SK-N-SH (cell line): ENCODE results near the gene ZC3H12C. TPM values are rescaled to one million over a fixed set of nuclear protein-coding genes. Genes with fewer than 3 reads are reported as not detected.

ENCODE experiments used
- CTCF ChIA-PET: fragments of 300-600, 350-600 bp; formaldehyde crosslinking; extraction: SDS; loops from one replicate; lab custom pipeline; 2021; lab: Yijun Ruan, JAX
- POLR2A ChIA-PET: fragments of 350-600 bp; sonication (Branson Sonifier 250); formaldehyde crosslinking; extraction: SDS; loops from one replicate; lab custom pipeline; 2020; ENCODE audit warnings: antibody characterized with exemption, inconsistent platforms; lab: Yijun Ruan, JAX
- DNase-seq: peaks from one replicate; pipeline ENCODE4 v3.0.0; 2012
- H2AFZ ChIP-seq: fragments of 200-600 bp; sonication (generic); 2 replicates; pipeline ENCODE4 v1.8.1; 2016; ENCODE audit warnings: antibody characterized with exemption, mild to moderate bottlenecking, low read depth
- H3F3A ChIP-seq: fragments of 200-600 bp; sonication (generic); replicated peaks from 2 replicates; pipeline ENCODE3; 2016; ENCODE audit warnings: antibody characterized with exemption, mild to moderate bottlenecking; ENCODE audit not compliant: insufficient read depth
- H3K27ac ChIP-seq, 2 experiments: fragments of 200-500 bp in 1 of 2; fragments of 200-600 bp in 1 of 2; sonication (Bioruptor generic) in 1 of 2; sonication (generic), shearing (Covaris generic) in 1 of 2; 2 replicates each; pipeline versions ENCODE4 v1.5.1 to v1.6.1; 2014 to 2016; ENCODE audit warnings: low read depth in 2 of 2, inconsistent platforms in 1 of 2, low read length in 1 of 2, mild to moderate bottlenecking in 1 of 2, mixed read lengths in 1 of 2
- H3K27me3 ChIP-seq: fragments of 200-600 bp; sonication (generic), shearing (Covaris generic); 2 replicates; pipeline ENCODE4 v1.6.1; 2016; ENCODE audit warnings: mixed run types; ENCODE audit not compliant: insufficient read depth
- H3K36me3 ChIP-seq, 2 experiments: fragments of 200-500 bp in 1 of 2; fragments of 200-600 bp in 1 of 2; sonication (Bioruptor generic) in 1 of 2; sonication (generic) in 1 of 2; replicated peaks in 1 of 2; 2 replicates each; pipeline versions ENCODE3 to v1.5.1; 2014 to 2016; ENCODE audit warnings: low read length in 1 of 2, mild to moderate bottlenecking in 1 of 2; ENCODE audit not compliant: insufficient read depth in 2 of 2, control insufficient read depth in 1 of 2
- H3K4me1 ChIP-seq, 2 experiments: fragments of 200-500 bp in 1 of 2; fragments of 200-600 bp in 1 of 2; sonication (Bioruptor generic) in 1 of 2; sonication (generic), shearing (Covaris generic) in 1 of 2; 2 replicates each; pipeline versions ENCODE4 v1.5.1 to v1.6.1; 2014 to 2016; ENCODE audit warnings: low read depth in 1 of 2, low read length in 1 of 2, mixed run types in 1 of 2; ENCODE audit not compliant: insufficient read depth in 2 of 2, control insufficient read depth in 1 of 2
- H3K4me2 ChIP-seq: fragments of 200-600 bp; sonication (generic), shearing (Covaris generic); 2 replicates; pipeline ENCODE4 v1.6.1; 2017; ENCODE audit warnings: mixed run types
- H3K4me3 ChIP-seq, 2 experiments: fragments of 200-500 bp in 1 of 2; fragments of 200-600 bp in 1 of 2; sonication (Bioruptor generic) in 1 of 2; sonication (generic), shearing (Covaris generic) in 1 of 2; 2 replicates each; pipeline versions ENCODE4 v1.5.1 to v1.8.1; 2014 to 2016; ENCODE audit warnings: low read depth in 2 of 2, inconsistent platforms in 1 of 2, low read length in 1 of 2, mild to moderate bottlenecking in 1 of 2, mixed read lengths in 1 of 2, moderate library complexity in 1 of 2
- H3K79me2 ChIP-seq: fragments of 200-600 bp; sonication (generic); 2 replicates; pipeline ENCODE4 v1.8.1; 2017; ENCODE audit warnings: mild to moderate bottlenecking; ENCODE audit not compliant: insufficient read depth
- H3K9ac ChIP-seq: fragments of 200-600 bp; sonication (generic); 2 replicates; pipeline ENCODE4 v1.6.1; 2017; ENCODE audit warnings: mixed run types
- H3K9me2 ChIP-seq: fragments of 200-600 bp; sonication (generic); 2 replicates; pipeline ENCODE4 v1.6.1; 2017; ENCODE audit warnings: mixed run types
- H3K9me3 ChIP-seq: fragments of 200-600 bp; sonication (generic); 2 replicates; pipeline ENCODE4 v1.6.1; 2017; ENCODE audit warnings: mixed run types, mild to moderate bottlenecking, moderate library complexity
- H4K20me1 ChIP-seq: fragments of 200-600 bp; sonication (generic); 2 replicates; pipeline ENCODE4 v1.6.1; 2017; ENCODE audit warnings: mild to moderate bottlenecking, mixed run types; ENCODE audit not compliant: insufficient read depth
- CHD2 ChIP-seq: fragments of 150-350 bp; IDR thresholded peaks from 2 replicates; pipeline ENCODE4 v1.6.1; 2018; ENCODE audit warnings: low read length; ENCODE audit not compliant: partially characterized antibody
- EP300 ChIP-seq, 2 experiments: IDR thresholded peaks; 2 replicates each; pipeline versions ENCODE4 v1.4.0 to v1.6.1; 2012; ENCODE audit warnings: borderline replicate concordance in 1 of 2, low read depth in 1 of 2, low read length in 1 of 2
- EZH2phosphoT487 ChIP-seq: fragments of 200-600 bp; sonication (generic); IDR thresholded peaks from 2 replicates; pipeline ENCODE4 v1.6.1; 2017; ENCODE audit warnings: low read depth, mixed run types, mild to moderate bottlenecking, antibody characterized with exemption, moderate library complexity, borderline replicate concordance
- FOXJ3 ChIP-seq: sonication (generic); formaldehyde crosslinking; IDR thresholded peaks from 2 replicates; pipeline ENCODE4 v1.5.1; 2020; ENCODE audit warnings: mild to moderate bottlenecking, missing genetic modification reagents
- FOXM1 ChIP-seq: IDR thresholded peaks from 2 replicates; pipeline ENCODE4 v1.4.0; 2012; ENCODE audit warnings: low read depth, mild to moderate bottlenecking
- GABPA ChIP-seq: IDR thresholded peaks from 2 replicates; pipeline ENCODE4 v1.4.0; 2012; ENCODE audit warnings: low read depth, mild to moderate bottlenecking
- GATA2 ChIP-seq: sonication (generic); formaldehyde crosslinking; IDR thresholded peaks from 2 replicates; pipeline ENCODE4 v1.5.0; 2020; ENCODE audit warnings: mild to moderate bottlenecking, missing genetic modification reagents
- MEF2A ChIP-seq: IDR thresholded peaks from 2 replicates; pipeline ENCODE4 v1.4.0; 2012; ENCODE audit warnings: low read depth, borderline replicate concordance
- MXI1 ChIP-seq: IDR thresholded peaks from 2 replicates; pipeline ENCODE4 v1.6.1; 2012; ENCODE audit warnings: mild to moderate bottlenecking, low read depth, low read length, improper control_type of control experiment
- NFIC ChIP-seq: IDR thresholded peaks from 2 replicates; pipeline ENCODE4 v1.4.0; 2012; ENCODE audit warnings: borderline replicate concordance
- PBX3 ChIP-seq: IDR thresholded peaks from 2 replicates; pipeline ENCODE4; 2012
- POLR2AphosphoS5 ChIP-seq: IDR thresholded peaks from 2 replicates; pipeline ENCODE4 v1.6.1; 2012; ENCODE audit warnings: low read depth, low read length
- RAD21 ChIP-seq: IDR thresholded peaks from 2 replicates; pipeline ENCODE4 v1.6.1; 2012; ENCODE audit warnings: mild to moderate bottlenecking, low read length
- RCOR1 ChIP-seq: fragments of 150-350 bp; IDR thresholded peaks from 2 replicates; pipeline ENCODE4 v1.6.1; 2017; ENCODE audit warnings: antibody characterized with exemption, low read length
- RFX5 ChIP-seq: IDR thresholded peaks from 2 replicates; pipeline ENCODE4 v1.6.1; 2012; ENCODE audit warnings: mild to moderate bottlenecking, improper control_type of control experiment, low read length
- RXRA ChIP-seq: IDR thresholded peaks from 2 replicates; pipeline ENCODE4 v1.4.0; 2012; ENCODE audit warnings: low read depth, mild to moderate bottlenecking, borderline replicate concordance
- SIN3A ChIP-seq: IDR thresholded peaks from 2 replicates; pipeline ENCODE4 v1.6.1; 2012; ENCODE audit warnings: low read depth, mild to moderate bottlenecking, low read length, moderate library complexity, borderline replicate concordance
- YY1 ChIP-seq: IDR thresholded peaks from 2 replicates; pipeline ENCODE4 v1.4.0; 2012; ENCODE audit warnings: low read depth, mild to moderate bottlenecking
- WGBS: methylation state at CpG from one replicate; pipeline ENCODE4 v1.1.6; 2017; ENCODE audit warnings: low lambda C conversion rate; 5-methylcytosine and 5-hydroxymethylcytosine counted together
- polyA plus RNA-seq, 3 experiments: library from polyadenylated mRNA; depleted of rRNA; stranded (reverse); fragments of >200 nt; gene quantifications; 2 replicates each; pipeline ENCODE4 v1.2.3, GENCODE V29; 2012
- TF ChIP-seq, protein P1 (sequence below): fragments of 150-350 bp; IDR thresholded peaks from 2 replicates; pipeline ENCODE4 v1.6.1; 2017; ENCODE audit warnings: antibody characterized with exemption, low read length, low read depth, borderline replicate concordance

The ZC3H12C gene
- polyA plus RNA-seq, 1 of the 3 experiments (the other 2 are of a cell fraction) = 2.8 TPM

DNA sequence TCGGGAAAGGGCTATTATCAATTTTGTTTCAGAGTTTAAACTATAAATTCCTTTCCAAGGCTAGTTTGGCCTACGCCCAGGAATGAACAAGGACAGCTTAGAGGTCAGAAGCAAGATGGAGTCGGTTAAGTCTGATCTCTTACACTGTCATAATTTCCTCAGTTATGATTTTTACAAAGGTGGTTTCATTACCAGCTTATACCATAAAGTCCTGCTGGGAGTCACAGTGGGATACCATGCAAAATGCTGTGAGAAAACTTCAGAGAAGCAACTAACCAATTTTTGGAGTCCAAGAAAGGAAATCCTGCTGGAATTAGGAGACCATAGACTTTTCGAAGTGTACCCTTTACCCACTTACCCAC lies 17.4 kb upstream of the ZC3H12C start (continued):
- TF ChIP-seq FOXM1 (no peak), EP300 (IDR thresholded peaks at IDR 0.05; ENCODE audit: borderline replicate concordance in 1 of 2, low read depth in 1 of 2, low read length in 1 of 2) (no peak), CHD2 (no peak), YY1 (no peak)

DNA sequence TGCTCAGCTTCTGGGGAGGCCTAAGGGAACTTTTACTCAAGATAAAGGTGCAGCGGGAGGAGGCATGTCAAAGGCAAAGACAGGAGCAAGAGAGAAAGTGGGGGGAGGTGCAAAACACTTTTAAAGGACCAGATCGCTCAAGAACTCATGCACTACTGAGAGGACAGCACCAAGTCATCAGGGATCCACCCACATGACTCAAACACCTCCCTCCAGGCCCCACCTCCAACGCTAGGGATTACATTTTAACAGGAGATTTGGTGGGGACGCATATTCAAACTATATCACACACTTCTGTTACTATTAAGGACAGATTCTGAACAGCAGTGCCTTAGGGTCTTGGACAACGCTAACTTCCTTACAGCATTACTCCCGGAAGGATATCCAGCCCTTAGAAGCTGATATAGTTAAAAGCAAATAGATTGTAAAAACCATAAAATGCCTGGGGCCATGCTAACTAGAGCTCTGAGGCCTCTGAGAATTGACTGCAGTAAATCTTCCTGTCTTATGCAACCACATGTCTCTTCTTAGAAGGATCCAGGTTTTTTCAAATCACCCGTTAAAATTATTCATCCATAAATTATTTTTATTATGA lies 16.7 kb upstream of the ZC3H12C start:
- Histone ChIP-seq H3K4me1 (peaks cover 0 to 21% of the 10 kb centered on the region in 2 experiments; a peak in 1 of 4 replicates), H3K79me2 (no peaks in the 10 kb centered on the region), H3K9me3 (no peaks in the 10 kb centered on the region), H3K9ac (no peak overlapping the region), H3K9me2 (no peaks in the 10 kb centered on the region), H3K36me3 (no peaks in the 10 kb centered on the region), H3F3A (peaks cover 7% of the 10 kb centered on the region), H3K4me3 (no peak overlapping the region), H3K27ac (no peak overlapping the region), H4K20me1 (no peaks in the 10 kb centered on the region), H3K4me2 (no peak overlapping the region), H3K27me3 (no peaks in the 10 kb centered on the region), H2AFZ (0 out of 2 replicates have a peak overlapping the region, but pooled peaks have one; percentile 27)
- ChIA-PET CTCF (interaction anchor here (0.7 kb wide), 1 partner anchor 293 kb away, joined by 3 read pairs; no protein-coding TSS in a partner anchor), POLR2A (no interaction called here)
- no peak for DNase-seq
- TF ChIP-seq MXI1 (no peak), FOXJ3 (CRISPR knock-in tag) (no peak), EZH2phosphoT487 (no peak), RXRA (no peak), PBX3 (no peak), RAD21 (no peak), SIN3A (no peak), GABPA (no peak), GATA2 (no peak)
- TF ChIP-seq, protein P1, sequence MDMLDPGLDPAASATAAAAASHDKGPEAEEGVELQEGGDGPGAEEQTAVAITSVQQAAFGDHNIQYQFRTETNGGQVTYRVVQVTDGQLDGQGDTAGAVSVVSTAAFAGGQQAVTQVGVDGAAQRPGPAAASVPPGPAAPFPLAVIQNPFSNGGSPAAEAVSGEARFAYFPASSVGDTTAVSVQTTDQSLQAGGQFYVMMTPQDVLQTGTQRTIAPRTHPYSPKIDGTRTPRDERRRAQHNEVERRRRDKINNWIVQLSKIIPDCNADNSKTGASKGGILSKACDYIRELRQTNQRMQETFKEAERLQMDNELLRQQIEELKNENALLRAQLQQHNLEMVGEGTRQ = no peak
- 76% methylated on average over 7 of the region's 7 CpGs for WGBS

- no peak for DNase-seq
- no peaks in the 10 kb centered on the region for H3K9me2 ChIP-seq
- no peak overlapping the region for H3K9ac ChIP-seq
- H4K20me1 ChIP-seq = no peaks in the 10 kb centered on the region
- peaks cover 7% of the 10 kb centered on the region for H3F3A ChIP-seq
- H3K4me2 ChIP-seq = peak overlapping the region; percentile 59; the same call in 1 of the 2 replicates
- no peaks in the 10 kb centered on the region for H3K27me3 ChIP-seq
- ChIA-PET POLR2A (no interaction called here), CTCF (interaction anchor here (0.9 to 2.7 kb wide), 4 partner anchors 9 to 353 kb away, joined by 3 to 13 read pairs (median 3); partner anchors contain the start of genes FDX1 and ZC3H12C)
- no peak overlapping the region for H3K4me3 ChIP-seq
- H2AFZ ChIP-seq = no peak overlapping the region; the same call in 1 of the 2 replicates
- H3K4me1 ChIP-seq = peaks cover 0 to 21% of the 10 kb centered on the region in 2 experiments; a peak in 1 of 4 replicates
- H3K27ac ChIP-seq = peak overlapping the region in 1 of 2 experiments; percentile 64; a peak in 2 of 4 replicates
- H3K36me3 ChIP-seq = no peaks in the 10 kb centered on the region
- H3K79me2 ChIP-seq = no peaks in the 10 kb centered on the region
- no peaks in the 10 kb centered on the region for H3K9me3 ChIP-seq
- TF ChIP-seq GATA2 = no peak
- no peak for TF ChIP-seq MEF2A
- TF ChIP-seq POLR2AphosphoS5 = no peak
- TF ChIP-seq NFIC = no peak
- no peak for TF ChIP-seq RCOR1
- no peak for TF ChIP-seq SIN3A
- no peak for TF ChIP-seq RFX5
- 88% methylated on average over 1 of the region's 1 CpG for WGBS
These were observed 15.8 kb upstream of the ZC3H12C start for GRCh38 chr11:110077346-110077745.
